GM18951 (cell line): ENCODE data around the gene F11.
"Not testable (repeated sequence)": the region's sequence is repeated elsewhere in the genome, so short reads cannot be mapped to it uniquely, and the experiment has no call there.

Experiments
- POLR2A ChIP-seq: IDR thresholded peaks from 4 replicates; pipeline ENCODE4 v1.6.1; 2011; ENCODE audit warnings: mild to moderate bottlenecking; ENCODE audit not compliant: insufficient read length, insufficient read depth; ENCODE audit errors: extremely low read depth
- in situ Hi-C: fragments of 300-500 bp; cut with MboI; formaldehyde crosslinking; loops from one replicate; pipeline ENCODE4 v1.12.0; 2022; ENCODE audit warnings: low sequenced_read_pairs, mixed read lengths, inconsistent platforms; ENCODE audit not compliant: unreplicated experiment

Gene F11

DNA sequence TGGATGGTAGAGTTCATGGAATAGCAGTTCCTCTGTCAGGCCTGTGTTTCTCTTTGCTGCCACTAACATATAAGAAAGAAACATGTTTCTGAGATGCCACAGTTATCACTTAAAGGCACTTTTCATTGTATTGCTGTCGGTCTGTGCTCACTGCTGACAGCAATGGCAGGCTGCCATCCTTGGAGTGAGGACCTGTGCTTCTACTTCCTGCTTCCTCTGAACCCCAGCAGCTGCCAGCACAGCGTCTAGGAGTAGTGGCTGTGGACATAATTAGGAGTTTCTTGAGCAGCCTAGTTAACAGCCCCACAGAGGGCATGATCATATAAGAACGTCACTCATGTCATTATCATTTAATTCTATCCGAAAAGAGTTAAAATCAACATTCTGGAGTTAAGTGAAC is 30.5 kb downstream of the F11 start:
- in situ Hi-C loops = loop anchor here (10.0 kb wide), 1 partner anchor 288 kb away; no protein-coding TSS in a partner anchor
- no peak for TF ChIP-seq POLR2A

DNA sequence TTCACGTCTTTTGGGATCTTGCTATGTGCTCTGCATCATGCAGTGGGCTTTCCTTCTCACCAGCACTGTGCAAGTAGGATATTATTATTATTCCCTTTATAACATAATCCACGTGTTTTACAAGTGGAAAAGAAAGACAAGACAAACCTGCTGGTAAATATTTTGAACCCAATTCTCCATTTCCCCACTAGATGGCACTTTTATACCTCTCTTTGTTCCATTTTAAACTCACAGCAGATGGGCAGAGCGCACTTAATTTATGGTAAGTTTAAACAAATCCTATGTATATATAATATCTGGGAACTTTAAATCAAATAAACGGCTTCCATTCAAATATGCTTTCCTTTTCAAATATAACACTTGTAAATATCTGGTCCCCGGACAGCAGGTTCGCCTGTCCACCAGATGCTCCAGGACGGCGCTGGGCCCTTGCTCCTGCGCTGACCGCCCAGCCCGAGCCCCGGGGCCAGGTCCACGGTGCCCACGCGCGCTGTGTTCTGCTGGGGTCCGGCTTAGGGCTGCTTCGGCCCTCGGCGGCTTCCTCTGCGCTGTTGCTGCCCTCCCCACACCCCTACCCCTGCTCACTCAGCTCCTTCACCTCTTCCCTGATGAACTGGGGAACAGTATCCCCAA is 31.1 kb downstream of the F11 start:
- no peak for TF ChIP-seq POLR2A
- in situ Hi-C loops = loop anchor here (10.0 kb wide), 1 partner anchor 288 kb away; no protein-coding TSS in a partner anchor

DNA sequence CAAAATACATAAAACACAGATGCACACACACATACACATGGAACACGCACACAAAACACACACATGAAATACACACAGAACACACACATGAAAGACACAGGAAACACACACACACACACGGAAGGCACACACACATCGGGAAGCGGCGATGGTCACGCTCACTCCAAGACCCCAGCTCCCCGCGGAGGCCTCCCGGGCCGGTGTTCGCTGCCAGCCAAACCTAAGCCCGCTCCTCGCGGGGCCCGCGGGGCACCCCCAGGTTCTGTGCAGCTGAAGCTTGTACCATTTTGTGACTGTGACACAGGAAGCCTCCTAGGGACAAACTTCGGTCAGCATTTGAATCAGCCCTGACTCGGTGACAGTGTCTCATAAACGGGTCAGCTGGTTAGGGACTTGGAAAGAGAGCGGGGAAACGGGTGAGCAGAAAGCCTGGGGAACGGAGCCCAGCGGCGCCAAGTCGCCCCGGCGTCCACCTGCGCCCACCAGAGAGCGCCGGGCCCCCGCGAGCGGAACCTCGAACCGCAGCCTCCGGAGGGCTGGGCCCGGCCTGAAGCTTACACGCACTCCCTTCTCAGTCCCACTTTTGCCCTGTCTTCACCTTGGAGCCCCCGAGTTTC is 32.1 kb downstream of the F11 start:
- in situ Hi-C loops = loop anchor here (10.0 kb wide), 1 partner anchor 287 kb away; no protein-coding TSS in a partner anchor
- no peak for TF ChIP-seq POLR2A

DNA sequence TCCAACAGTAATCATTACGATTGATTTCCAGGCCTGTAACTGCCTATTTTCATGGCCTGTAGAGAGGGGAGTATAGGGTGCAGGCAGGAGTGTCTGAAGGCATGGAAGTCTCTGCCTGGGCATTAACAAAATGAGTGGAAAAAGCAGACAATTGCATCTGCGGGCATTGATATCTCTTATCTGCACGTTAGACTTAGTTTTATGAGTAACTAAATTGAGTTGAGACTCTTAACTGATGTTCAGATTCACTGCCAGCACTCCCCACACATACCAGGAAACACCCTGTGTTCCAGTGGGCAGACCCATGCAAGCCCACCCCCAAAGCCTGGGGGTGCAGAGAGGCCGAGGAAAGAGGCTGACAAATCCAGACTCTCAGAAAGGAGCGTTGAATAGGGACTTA is 33.3 kb downstream of the F11 start:
- TF ChIP-seq POLR2A = no peak
- in situ Hi-C loops = loop anchor here (10.0 kb wide), 1 partner anchor 286 kb away; no protein-coding TSS in a partner anchor

DNA sequence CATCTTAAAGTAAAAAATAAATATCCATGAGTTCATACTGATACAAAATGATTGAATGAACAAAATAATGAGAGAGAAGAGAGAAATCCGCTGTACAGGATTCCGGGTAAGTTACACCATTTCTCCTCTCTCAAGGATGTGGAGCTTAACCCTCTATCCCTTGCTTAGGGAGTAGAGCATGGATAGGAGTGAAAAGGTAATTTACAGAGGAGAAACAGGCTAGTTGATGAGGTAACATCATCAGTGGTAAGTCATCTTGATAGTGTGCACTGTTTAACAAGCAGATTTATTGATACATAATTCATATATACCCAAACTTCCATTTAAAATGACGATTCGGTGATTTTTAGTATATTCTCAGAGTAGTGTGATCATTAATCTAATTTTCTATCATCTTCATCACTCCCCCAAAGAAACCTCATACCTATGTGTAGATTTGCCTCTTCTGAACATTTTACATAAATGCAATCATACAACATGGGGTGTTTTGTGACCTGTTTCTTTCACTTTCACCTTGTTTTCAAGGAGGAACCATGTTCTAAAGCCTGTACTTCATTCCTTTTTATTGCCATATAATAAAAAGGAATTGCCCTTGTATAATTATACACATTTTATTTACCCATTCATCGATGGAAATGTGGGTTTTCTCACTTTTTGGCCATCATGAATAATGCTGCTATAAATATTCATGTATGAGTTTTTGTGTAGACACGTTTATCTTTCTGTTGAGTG is 34.8 kb downstream of the F11 start:
- in situ Hi-C loops = no loop called here
- no peak for TF ChIP-seq POLR2A

DNA sequence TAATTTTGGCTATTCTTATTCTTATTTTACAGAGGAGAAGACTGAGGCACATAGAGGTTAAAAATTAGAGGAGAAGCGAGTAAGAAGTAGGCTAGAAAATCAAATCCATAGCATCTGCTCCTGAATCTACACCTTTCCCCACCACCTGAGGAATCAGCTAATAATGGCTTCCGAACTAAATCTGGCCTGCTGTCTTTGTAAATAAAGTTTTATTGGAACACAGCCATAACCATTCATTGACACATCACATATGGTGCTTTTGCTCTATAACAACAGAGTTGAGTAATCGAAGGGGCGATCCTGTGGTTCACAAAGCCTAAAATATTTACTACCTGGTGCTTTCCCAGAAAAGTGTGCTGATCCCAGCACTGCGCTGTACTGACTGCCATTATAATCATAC is 38.2 kb downstream of the F11 start:
- in situ Hi-C loops = no loop called here

DNA sequence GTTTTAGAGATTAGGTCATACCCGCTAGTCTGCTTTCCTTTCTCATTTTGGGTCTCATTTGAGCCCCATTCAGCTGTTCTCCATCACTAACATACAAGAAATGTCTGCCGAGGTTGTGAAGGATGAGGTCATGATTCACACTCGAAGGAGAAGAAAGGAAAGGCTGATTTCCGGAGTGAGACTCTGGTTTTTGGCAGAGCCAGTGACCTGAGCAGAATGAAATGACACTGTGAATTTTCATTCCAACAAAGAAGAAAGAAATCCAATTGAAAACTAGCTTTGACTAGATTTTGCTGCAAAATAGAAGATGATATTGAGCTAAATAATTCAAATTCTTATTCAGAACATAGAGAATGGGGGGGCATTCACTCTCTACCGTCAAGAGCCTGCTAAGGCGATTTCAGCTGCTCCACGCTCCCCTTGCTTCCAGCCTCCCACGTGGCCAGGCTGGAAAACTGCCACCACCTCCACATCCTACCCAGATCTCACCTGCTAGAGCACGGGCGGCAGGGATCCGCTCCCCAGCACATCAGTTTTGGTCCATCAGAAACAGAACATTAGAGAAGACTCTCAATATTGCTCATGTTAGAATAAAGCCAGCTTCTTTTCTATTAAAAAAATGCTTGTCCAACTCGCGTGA is 39.0 kb downstream of the F11 start:
- no peak for TF ChIP-seq POLR2A
- in situ Hi-C loops = no loop called here

More for the DNA sequence above, 38.2 kb downstream of the F11 start:
- TF ChIP-seq POLR2A = no peak

DNA sequence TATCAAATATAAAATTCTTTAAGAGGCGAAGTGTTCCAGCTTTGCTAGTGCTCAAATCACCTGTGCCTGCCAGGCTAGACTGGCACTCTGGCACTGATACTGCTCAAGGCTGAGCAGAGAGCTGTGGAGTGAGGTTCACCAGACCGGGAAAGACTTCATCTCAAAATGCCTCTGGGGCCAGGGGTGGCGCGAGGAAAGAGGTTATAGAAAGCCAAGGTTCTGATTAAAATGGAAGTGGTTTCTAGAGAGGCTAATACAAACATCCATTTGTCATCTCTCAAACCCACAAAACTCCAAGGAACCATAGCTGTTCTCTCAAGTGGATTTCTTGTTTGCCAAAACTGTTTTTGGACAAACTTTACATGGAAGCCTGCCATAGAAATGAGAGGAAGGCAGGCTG is 41.5 kb downstream of the F11 start:
- TF ChIP-seq POLR2A = no peak
- in situ Hi-C loops = no loop called here

DNA sequence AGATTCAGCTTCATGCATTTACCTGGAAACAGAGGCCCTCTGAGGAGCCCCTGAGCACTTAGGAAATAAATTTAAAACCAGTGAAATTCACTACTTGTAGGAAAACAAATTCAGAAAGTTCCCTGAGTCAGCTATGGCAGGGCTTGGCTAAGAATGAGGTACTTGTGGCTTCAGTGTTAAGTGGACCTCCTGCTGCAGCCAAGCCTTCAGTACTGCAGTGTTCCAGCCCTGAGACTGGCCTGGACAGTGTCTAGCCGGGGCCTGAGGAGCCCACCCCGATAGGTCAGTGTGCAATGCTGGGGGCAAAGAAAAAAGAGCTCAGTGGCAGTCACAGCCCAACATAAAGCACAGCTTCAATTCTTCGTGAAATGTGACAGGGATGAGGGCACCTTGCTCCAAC is 41.9 kb downstream of the F11 start:
- in situ Hi-C loops = no loop called here
- TF ChIP-seq POLR2A = no peak

DNA sequence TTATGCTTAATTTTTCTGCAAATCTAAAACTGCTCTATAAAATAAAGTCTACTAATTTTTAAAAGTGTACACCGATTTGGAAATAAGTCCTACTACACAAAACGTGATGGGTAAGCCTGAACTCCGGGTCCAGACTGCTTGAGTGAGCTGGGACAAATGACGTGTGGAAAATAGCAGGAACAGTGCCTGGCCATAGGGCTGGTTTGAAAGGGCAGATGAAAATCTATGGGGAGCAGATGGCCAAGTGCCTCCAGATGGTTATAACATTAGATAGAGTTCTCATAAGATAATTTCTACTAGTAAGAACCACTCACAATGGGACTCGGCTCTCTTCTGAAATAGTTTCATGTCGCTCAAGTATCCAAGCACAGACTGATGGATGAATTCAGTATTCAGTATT is 52.5 kb downstream of the F11 start:
- in situ Hi-C loops = no loop called here
- TF ChIP-seq POLR2A = no peak

DNA sequence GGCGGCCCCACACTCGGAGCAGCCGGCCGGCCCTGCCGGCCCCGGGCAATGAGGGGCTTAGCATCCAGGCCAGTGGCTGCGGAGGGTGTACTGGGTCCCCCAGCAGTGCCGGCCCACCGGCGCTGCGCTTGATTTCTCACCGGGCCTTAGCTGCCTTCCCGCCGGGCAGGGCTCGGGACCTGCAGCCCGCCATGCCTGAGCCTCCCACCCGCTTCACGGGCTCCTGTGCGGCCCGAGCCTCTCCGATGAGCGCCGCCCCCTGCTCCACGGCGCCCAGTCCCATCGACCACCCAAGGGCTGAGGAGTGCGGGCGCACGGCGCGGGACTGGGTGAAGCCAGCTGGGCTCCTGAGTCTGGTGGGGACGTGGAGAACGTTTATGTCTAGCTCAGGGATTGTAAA is 58.7 kb downstream of the F11 start:
- in situ Hi-C loops = not testable (repeated sequence)

DNA sequence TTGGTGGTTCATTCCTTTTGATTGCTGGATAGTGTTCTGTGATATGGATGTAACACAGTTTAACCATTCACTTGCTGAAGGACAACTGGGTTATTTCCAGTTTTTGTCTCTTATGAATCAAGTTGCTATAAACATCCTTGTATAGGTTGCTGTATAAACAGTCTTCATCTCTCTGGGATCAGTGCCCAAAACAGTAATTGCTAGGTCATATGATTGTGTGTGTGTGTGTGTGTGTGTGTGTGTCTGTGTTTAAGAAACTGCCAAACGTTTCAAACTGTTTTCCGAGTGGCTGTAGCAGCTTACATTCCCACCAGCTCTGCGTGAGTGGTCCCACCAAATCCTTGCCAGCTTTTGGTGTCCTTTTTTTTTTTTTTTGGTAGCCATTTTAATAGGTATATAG is 60.4 kb downstream of the F11 start:
- in situ Hi-C loops = no loop called here
- TF ChIP-seq POLR2A = no peak

DNA sequence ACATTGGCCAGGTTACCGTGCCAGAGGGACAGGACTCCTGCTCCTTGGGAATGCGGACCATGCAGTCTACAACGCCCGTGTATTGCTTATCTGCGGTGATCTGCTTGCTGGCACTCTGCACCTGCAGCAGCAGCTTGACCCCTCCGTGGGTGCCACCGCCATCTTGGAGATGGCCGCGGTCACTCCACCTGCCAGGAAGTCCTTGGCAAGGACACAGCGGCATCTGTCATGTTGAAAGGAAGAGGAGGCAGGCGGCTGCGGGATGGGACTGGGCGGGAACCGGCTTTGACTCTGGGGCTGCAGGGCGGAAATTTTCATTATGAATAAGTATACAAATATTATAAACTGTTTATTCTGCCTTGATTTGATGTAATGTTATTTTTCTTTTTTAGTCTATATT is 63.4 kb downstream of the F11 start:
- in situ Hi-C loops = no loop called here
- TF ChIP-seq POLR2A = no peak
